GM10266 (cell line): ENCODE measurements around the gene MOV10.

Experiments used
- DNase-seq: peaks from one replicate; pipeline ENCODE4 v3.0.0; 2012; ENCODE audit errors: extremely low spot score
- CTCF ChIP-seq: IDR thresholded peaks from 2 replicates; pipeline ENCODE4 v1.5.1; 2012; ENCODE audit warnings: mild to moderate bottlenecking, low read depth; ENCODE audit not compliant: control insufficient read depth, insufficient read depth; ENCODE audit errors: missing control alignments

The MOV10 gene

DNA sequence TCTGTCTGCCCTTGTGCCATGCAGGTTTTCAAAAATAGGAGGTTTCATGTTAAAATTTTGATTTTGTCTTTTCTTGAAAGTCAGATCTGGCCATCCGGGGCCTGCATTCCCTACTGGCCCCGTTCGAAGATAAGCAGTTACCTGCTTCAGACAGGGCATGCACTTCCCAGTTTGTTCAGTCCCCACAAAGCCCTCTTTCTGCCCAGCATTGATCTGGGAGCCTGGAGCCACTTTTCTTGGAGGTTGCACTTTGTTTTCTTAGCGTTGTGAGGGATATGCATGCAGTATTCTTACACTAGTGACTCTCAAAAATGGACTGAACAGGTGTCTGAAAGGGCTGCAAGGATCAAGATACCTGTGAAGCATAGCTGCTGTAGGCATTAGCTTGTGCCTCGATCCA, 11.5 kb downstream of the MOV10 start:
- TF ChIP-seq CTCF, result no peak
- DNase-seq, result no peak

GRCh38 chr1:112686417-112686816, 12.0 kb downstream of the MOV10 start:
- DNase-seq, result no peak
- TF ChIP-seq CTCF, result no peak

- no peak for DNase-seq
- no peak for TF ChIP-seq CTCF
These were observed 12.4 kb downstream of the MOV10 start for GRCh38 chr1:112686835-112687234.

GRCh38 chr1:112687361-112687760, 12.9 kb downstream of the MOV10 start:
- TF ChIP-seq CTCF, result no peak
- DNase-seq, result no peak

- no peak for TF ChIP-seq CTCF
- no peak for DNase-seq
These were observed 13.5 kb downstream of the MOV10 start for GRCh38 chr1:112687785-112688496.

GRCh38 chr1:112688781-112689193, 14.3 kb downstream of the MOV10 start:
- DNase-seq, result no peak
- no peak for TF ChIP-seq CTCF

- DNase-seq, result no peak
- no peak for TF ChIP-seq CTCF
These were observed 14.9 kb downstream of the MOV10 start for GRCh38 chr1:112689196-112689841.
